ENCODE data around the gene CCDC174. TPM values are rescaled to one million over a fixed set of nuclear protein-coding genes. Genes with fewer than 3 reads are reported as not detected.
"Not testable (repeated sequence)": the region's sequence is repeated elsewhere in the genome, so short reads cannot be mapped to it uniquely, and the experiment has no call there.

The CCDC174 gene
- polyA plus RNA-seq (2014; cell fraction: cytosol; rRNA removed): 9.5 and 9.6 TPM in 2 replicates
- 27.8 and 30.6 TPM in 2 replicates for polyA plus RNA-seq (2014; cell fraction: nucleus; rRNA removed)

- DNase-seq (ENCODE audit: low spot score): peak; percentile 100
Measured at GRCh38 chr3:14651440-14652251, at the start of gene CCDC174. Gene CCDC174, plus strand, starts transcription at chr3:14651762. Its CDS starts 75 bp downstream, at chr3:14651837.

GRCh38 chr3:14602006-14602803, 49.4 kb upstream of the CCDC174 start:
- DNase-seq (ENCODE audit: low spot score): no peak

- DNase-seq (ENCODE audit: low spot score): no peak
Measured at GRCh38 chr3:14602804-14603644, 48.5 kb upstream of the CCDC174 start.

GRCh38 chr3:14605067-14605466, 46.5 kb upstream of the CCDC174 start:
- no peak for DNase-seq (ENCODE audit: low spot score)

- no peak for DNase-seq (ENCODE audit: low spot score)
Measured at GRCh38 chr3:14605744-14606143, 45.8 kb upstream of the CCDC174 start.

- no peak for DNase-seq (ENCODE audit: low spot score)
Measured at GRCh38 chr3:14606669-14607339, 44.8 kb upstream of the CCDC174 start.

- DNase-seq (ENCODE audit: low spot score): no peak
Measured at GRCh38 chr3:14608298-14608697, 43.3 kb upstream of the CCDC174 start.

GRCh38 chr3:14609058-14609457, 42.5 kb upstream of the CCDC174 start:
- DNase-seq (ENCODE audit: low spot score): not testable (repeated sequence)

GRCh38 chr3:14609506-14609905, 42.1 kb upstream of the CCDC174 start:
- no peak for DNase-seq (ENCODE audit: low spot score)

GRCh38 chr3:14609941-14610340, 41.6 kb upstream of the CCDC174 start:
- no peak for DNase-seq (ENCODE audit: low spot score)

- no peak for DNase-seq (ENCODE audit: low spot score)
Measured at GRCh38 chr3:14614189-14614588, 37.4 kb upstream of the CCDC174 start.

- DNase-seq (ENCODE audit: low spot score): no peak
Measured at GRCh38 chr3:14614862-14615261, 36.7 kb upstream of the CCDC174 start.

GRCh38 chr3:14616606-14617507, 34.7 kb upstream of the CCDC174 start:
- DNase-seq (ENCODE audit: low spot score): no peak

GRCh38 chr3:14617508-14618023, 34.0 kb upstream of the CCDC174 start:
- no peak for DNase-seq (ENCODE audit: low spot score)

GRCh38 chr3:14619605-14620004, 32.0 kb upstream of the CCDC174 start:
- DNase-seq (ENCODE audit: low spot score): no peak

GRCh38 chr3:14620512-14620911, 31.1 kb upstream of the CCDC174 start:
- no peak for DNase-seq (ENCODE audit: low spot score)

GRCh38 chr3:14621093-14621492, 30.5 kb upstream of the CCDC174 start:
- DNase-seq (ENCODE audit: low spot score): no peak

GRCh38 chr3:14622368-14622767, 29.2 kb upstream of the CCDC174 start:
- DNase-seq (ENCODE audit: low spot score): no peak

- DNase-seq (ENCODE audit: low spot score): no peak
Measured at GRCh38 chr3:14623569-14624051, 28.0 kb upstream of the CCDC174 start.

- DNase-seq (ENCODE audit: low spot score): no peak
Measured at GRCh38 chr3:14624498-14624897, 27.1 kb upstream of the CCDC174 start.

Data from SK-N-DZ (cell line).